Kidney (tissue), 14 donors: Measurements from ENCODE around the gene MRPL40. TPM values are rescaled to one million over a fixed set of nuclear protein-coding genes. Genes with fewer than 3 reads are reported as not detected.

Experiments used
- DNase-seq, 5 donors: peaks; one replicate each; pipeline ENCODE4 v3.0.0-alpha.2; 2013 to 2020
- FAIRE-seq: peaks from 2 replicates; lab custom pipeline; 2012; peaks lifted over from hg19 to GRCh38; lab: Jason Lieb, UNC
- H3K27ac ChIP-seq, 2 donors: one replicate each; pipeline ENCODE4 v1.7.0; 2013; ENCODE audit warnings: low read depth in 2 of 2, low read length in 2 of 2, inconsistent platforms in 1 of 2
- H3K27me3 ChIP-seq: one replicate; pipeline ENCODE4 v1.7.1; 2013; ENCODE audit warnings: low read length, inconsistent platforms; ENCODE audit not compliant: control insufficient read depth, insufficient read depth
- H3K36me3 ChIP-seq, 3 donors: one replicate each; pipeline versions ENCODE4 v1.7.0 to v1.7.1; 2013; ENCODE audit warnings: low read length in 3 of 3, control low read depth in 1 of 3, inconsistent platforms in 1 of 3; ENCODE audit not compliant: insufficient read depth in 3 of 3, control insufficient read depth in 2 of 3
- H3K4me1 ChIP-seq, 3 donors: one replicate each; pipeline versions ENCODE4 v1.7.0 to v1.7.1; 2013; ENCODE audit warnings: low read length in 3 of 3, inconsistent platforms in 1 of 3, low read depth in 1 of 3; ENCODE audit not compliant: control insufficient read depth in 2 of 3, insufficient read depth in 2 of 3
- H3K4me3 ChIP-seq, 3 donors: one replicate each; pipeline versions ENCODE4 v1.7.0 to v1.8.1; 2013; ENCODE audit warnings: low read length in 3 of 3, control low read depth in 1 of 3, inconsistent platforms in 1 of 3
- H3K9ac ChIP-seq, 3 donors: one replicate each; pipeline versions ENCODE4 v1.7.0 to v1.7.1; 2013; ENCODE audit warnings: low read length in 3 of 3, control low read depth in 1 of 3, inconsistent platforms in 1 of 3
- H3K9me3 ChIP-seq, 3 donors: one replicate each; pipeline versions ENCODE4 v1.7.0 to v1.7.1; 2013; ENCODE audit warnings: low read length in 3 of 3, control low read depth in 1 of 3, inconsistent platforms in 1 of 3; ENCODE audit not compliant: control insufficient read depth in 2 of 3, insufficient read depth in 1 of 3
- CTCF ChIP-seq: IDR thresholded peaks from 3 replicates; pipeline ENCODE4 v1.5.1; 2012; ENCODE audit warnings: mild to moderate bottlenecking, moderate library complexity, borderline replicate concordance; ENCODE audit not compliant: insufficient read depth; ENCODE audit errors: extremely low read depth
- intact Hi-C: fragments of 100-400 bp; cut with DNase I; formaldehyde crosslinking; loops from one replicate; pipeline ENCODE4 v1.11.1; 2022
- polyA plus RNA-seq: library from polyadenylated mRNA; stranded (reverse); fragments of 350-450 nt; fragmentation: Illumina TruSeq; extraction: RNeasy Lipid Tissue Mini Kit (QIAGEN cat#74804); gene quantifications from one replicate; pipeline ENCODE4 v1.2.3, GENCODE V29; 2014; ENCODE audit warnings: low read depth, low replicate concordance; ENCODE audit not compliant: insufficient read depth
- total RNA-seq: library from RNA; stranded (reverse); fragmentation: NEBNext Ultra II Directional; extraction: Animal tissue kit (Norgen Biotek cat#: 25700); gene quantifications from one replicate; pipeline ENCODE4 v1.2.1, GENCODE V29; 2021
- donor health status: control.
- donor health status: control.
- donor health status: control.
- donor health status: control.
- donor health status: control.
- donor health status: DM: yes; HTN: yes; CAD: no.
- donor health status: Normal renal cell carcinoma (clear cell type).

Gene MRPL40
- total and polyA plus RNA-seq, 2 donors from 2014 or later = 30.0 to 89.2 TPM

DNA sequence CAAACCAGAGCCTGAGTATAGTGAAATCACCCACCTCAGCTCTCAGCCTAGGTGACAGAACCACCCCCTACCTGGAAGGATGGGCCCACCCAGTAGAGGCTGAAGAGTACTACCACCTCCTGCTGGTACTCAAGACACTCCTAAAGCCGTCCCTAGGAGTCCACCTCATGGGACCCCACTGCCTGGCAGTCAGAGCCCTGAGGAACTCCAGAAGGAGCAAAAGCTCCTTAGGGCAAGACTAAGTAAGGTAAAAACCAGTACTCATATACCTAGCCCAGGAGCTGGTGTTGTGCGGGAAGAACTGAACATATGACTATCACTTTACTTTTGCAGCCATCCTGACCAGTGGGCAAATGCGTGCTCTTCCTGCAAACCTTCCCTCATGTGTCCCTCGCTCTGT lies 37.1 kb upstream of the MRPL40 start:
- Histone ChIP-seq H3K9me3 (no peaks in the 10 kb centered on the region), H3K27ac (no peak overlapping the region), H3K4me1 (no peaks in the 10 kb centered on the region), H3K4me3 (no peak overlapping the region), H3K9ac (no peak overlapping the region), H3K36me3 (peaks cover 0 to 60% (median 46%) of the 10 kb centered on the region in 3 donors), H3K27me3 (no peaks in the 10 kb centered on the region)
- FAIRE-seq (no peak), DNase-seq (no peak)
- TF ChIP-seq CTCF = no peak
- intact Hi-C loops = no loop called here

- FAIRE-seq = no peak
- intact Hi-C loops = no loop called here
- Histone ChIP-seq H3K36me3 (peaks cover 0 to 68% (median 40%) of the 10 kb centered on the region in 3 donors), H3K27ac (no peak overlapping the region), H3K4me3 (no peak overlapping the region), H3K9ac (no peak overlapping the region), H3K4me1 (no peaks in the 10 kb centered on the region), H3K27me3 (no peaks in the 10 kb centered on the region), H3K9me3 (no peaks in the 10 kb centered on the region)
- TF ChIP-seq CTCF = no peak
- DNase-seq = peak in 1 of 5 donors; percentile 45
Measured at GRCh38 chr22:19396561-19396933, 35.8 kb upstream of the MRPL40 start.

GRCh38 chr22:19396934-19397733 lies 35.2 kb upstream of the MRPL40 start:
- Histone ChIP-seq H3K4me1 (no peaks in the 10 kb centered on the region), H3K9me3 (no peaks in the 10 kb centered on the region), H3K27me3 (no peaks in the 10 kb centered on the region), H3K36me3 (peaks cover 0 to 69% (median 35%) of the 10 kb centered on the region in 3 donors), H3K9ac (no peak overlapping the region), H3K4me3 (no peak overlapping the region), H3K27ac (no peak overlapping the region)
- DNase-seq (peak in 1 of 5 donors; percentile 8), FAIRE-seq (no peak)
- no peak for TF ChIP-seq CTCF
- intact Hi-C loops = no loop called here
